Measurements from ENCODE around the gene MREG.

The MREG gene

DNA sequence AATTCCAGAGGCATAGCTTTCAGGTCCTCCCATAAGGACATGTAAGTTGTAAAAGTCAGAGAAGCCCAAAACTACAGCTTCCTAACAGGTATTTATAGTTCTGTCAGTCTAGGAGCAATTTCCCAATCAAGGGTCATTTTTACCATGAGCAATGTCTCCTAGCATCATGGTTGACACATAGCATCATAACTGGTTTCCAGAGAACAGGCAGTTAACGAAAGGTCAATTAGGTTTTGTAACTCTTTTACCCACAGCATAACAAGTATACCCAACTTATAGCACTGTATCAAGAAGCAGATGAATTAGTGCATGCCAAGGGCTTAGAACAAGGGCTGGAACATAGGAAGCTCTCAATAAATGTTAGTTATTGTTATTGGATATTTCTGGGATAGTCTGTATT, 110.1 kb downstream of the MREG start:
- Histone ChIP-seq H3K36me3 (ENCODE audit: insufficient read depth, low read length) (no peaks in the 10 kb centered on the region), H3K4me1 (ENCODE audit: insufficient read depth, low read length) (no peaks in the 10 kb centered on the region), H3K4me3 (ENCODE audit: low read length) (no peak overlapping the region), H3K27ac (ENCODE audit: low read depth, low read length) (no peak overlapping the region), H3K9ac (ENCODE audit: low read depth, low read length) (no peak overlapping the region), H3K9me3 (ENCODE audit: insufficient read depth, low read depth, low read length) (no peaks in the 10 kb centered on the region), H3K27me3 (ENCODE audit: insufficient read depth, low read length) (no peaks in the 10 kb centered on the region)
- 90% methylated on average over 1 of the region's 1 CpG for WGBS

GRCh38 chr2:215901796-215902195, 111.6 kb downstream of the MREG start:
- H3K27ac ChIP-seq (ENCODE audit: low read depth, low read length) = no peak overlapping the region
- H3K27me3 ChIP-seq (ENCODE audit: insufficient read depth, low read length) = no peaks in the 10 kb centered on the region
- H3K4me3 ChIP-seq (ENCODE audit: low read length) = no peak overlapping the region
- H3K36me3 ChIP-seq (ENCODE audit: insufficient read depth, low read length) = no peaks in the 10 kb centered on the region
- no peaks in the 10 kb centered on the region for H3K4me1 ChIP-seq (ENCODE audit: insufficient read depth, low read length)
- H3K9me3 ChIP-seq (ENCODE audit: insufficient read depth, low read depth, low read length) = no peaks in the 10 kb centered on the region
- H3K9ac ChIP-seq (ENCODE audit: low read depth, low read length) = no peak overlapping the region
- 93% methylated on average over 3 of the region's 3 CpGs for WGBS

GRCh38 chr2:215900843-215901242, 112.5 kb downstream of the MREG start:
- no peak overlapping the region for H3K9ac ChIP-seq (ENCODE audit: low read depth, low read length)
- WGBS = 96% methylated on average over 3 of the region's 3 CpGs

GRCh38 chr2:215900203-215900611, 113.1 kb downstream of the MREG start:
- H3K9ac ChIP-seq (ENCODE audit: low read depth, low read length) = no peak overlapping the region
- H3K9me3 ChIP-seq (ENCODE audit: insufficient read depth, low read depth, low read length) = no peaks in the 10 kb centered on the region
- H3K4me1 ChIP-seq (ENCODE audit: insufficient read depth, low read length) = no peaks in the 10 kb centered on the region
- WGBS = 92% methylated on average over 4 of the region's 4 CpGs
- no peaks in the 10 kb centered on the region for H3K36me3 ChIP-seq (ENCODE audit: insufficient read depth, low read length)
- H3K4me3 ChIP-seq (ENCODE audit: low read length) = no peak overlapping the region
- H3K27me3 ChIP-seq (ENCODE audit: insufficient read depth, low read length) = no peaks in the 10 kb centered on the region
- no peak overlapping the region for H3K27ac ChIP-seq (ENCODE audit: low read depth, low read length)

More at GRCh38 chr2:215900843-215901242, 112.5 kb downstream of the MREG start:
- Histone ChIP-seq H3K4me3 (ENCODE audit: low read length) (no peak overlapping the region), H3K36me3 (ENCODE audit: insufficient read depth, low read length) (no peaks in the 10 kb centered on the region), H3K4me1 (ENCODE audit: insufficient read depth, low read length) (no peaks in the 10 kb centered on the region), H3K27me3 (ENCODE audit: insufficient read depth, low read length) (no peaks in the 10 kb centered on the region), H3K9me3 (ENCODE audit: insufficient read depth, low read depth, low read length) (no peaks in the 10 kb centered on the region), H3K27ac (ENCODE audit: low read depth, low read length) (no peak overlapping the region)

GRCh38 chr2:215899141-215900074, 113.9 kb downstream of the MREG start:
- Histone ChIP-seq H3K9ac (ENCODE audit: low read depth, low read length) (no peak overlapping the region), H3K9me3 (ENCODE audit: insufficient read depth, low read depth, low read length) (no peaks in the 10 kb centered on the region), H3K27me3 (ENCODE audit: insufficient read depth, low read length) (no peaks in the 10 kb centered on the region), H3K36me3 (ENCODE audit: insufficient read depth, low read length) (no peaks in the 10 kb centered on the region), H3K27ac (ENCODE audit: low read depth, low read length) (no peak overlapping the region), H3K4me3 (ENCODE audit: low read length) (no peak overlapping the region), H3K4me1 (ENCODE audit: insufficient read depth, low read length) (no peaks in the 10 kb centered on the region)
- WGBS = 91% methylated on average over 13 of the region's 14 CpGs

DNA sequence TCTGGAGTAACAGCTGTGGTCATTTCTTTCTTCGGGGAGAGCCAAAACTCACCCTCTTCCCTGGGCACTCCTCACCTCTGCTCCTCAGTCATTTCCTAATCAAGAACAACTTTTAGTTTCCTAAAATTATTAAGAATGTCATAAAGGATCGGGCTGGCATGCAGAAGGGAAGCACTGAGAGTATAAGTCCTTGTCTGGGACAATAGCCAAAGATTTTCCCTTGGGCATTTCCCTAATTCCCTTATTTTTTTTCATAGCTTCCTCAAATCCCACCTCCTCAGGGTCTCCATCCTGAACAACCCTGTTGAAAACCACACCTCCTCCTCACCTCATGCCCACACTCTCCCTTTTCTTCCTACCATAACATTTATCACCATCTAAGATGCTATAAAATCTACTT, 115.0 kb downstream of the MREG start:
- no peaks in the 10 kb centered on the region for H3K4me1 ChIP-seq (ENCODE audit: insufficient read depth, low read length)
- H3K9ac ChIP-seq (ENCODE audit: low read depth, low read length) = no peak overlapping the region
- no peaks in the 10 kb centered on the region for H3K36me3 ChIP-seq (ENCODE audit: insufficient read depth, low read length)
- no peak overlapping the region for H3K27ac ChIP-seq (ENCODE audit: low read depth, low read length)
- WGBS = 96% methylated on average over 2 of the region's 2 CpGs
- no peak overlapping the region for H3K4me3 ChIP-seq (ENCODE audit: low read length)
- H3K27me3 ChIP-seq (ENCODE audit: insufficient read depth, low read length) = no peaks in the 10 kb centered on the region
- H3K9me3 ChIP-seq (ENCODE audit: insufficient read depth, low read depth, low read length) = no peaks in the 10 kb centered on the region

DNA sequence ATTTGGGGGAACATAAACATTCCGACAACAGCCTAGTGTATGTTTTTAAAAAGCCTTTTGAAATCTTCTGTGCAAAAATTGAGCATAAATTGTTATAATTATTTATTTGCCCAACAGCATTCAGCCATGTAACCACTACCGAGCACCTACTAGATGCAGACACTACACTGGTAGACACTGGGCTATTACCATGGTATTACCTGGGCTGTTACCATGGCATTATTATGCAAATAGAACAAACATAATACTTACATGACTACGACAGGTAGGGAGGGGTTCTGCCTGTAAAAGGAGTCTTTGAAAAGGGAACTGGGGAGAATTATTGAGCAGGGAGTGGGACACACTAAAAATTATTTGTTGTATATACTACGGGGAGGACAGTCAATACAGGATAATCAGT, 116.4 kb downstream of the MREG start:
- H3K4me1 ChIP-seq (ENCODE audit: insufficient read depth, low read length) = no peaks in the 10 kb centered on the region
- no peaks in the 10 kb centered on the region for H3K9me3 ChIP-seq (ENCODE audit: insufficient read depth, low read depth, low read length)
- no peak overlapping the region for H3K9ac ChIP-seq (ENCODE audit: low read depth, low read length)
- no peaks in the 10 kb centered on the region for H3K27me3 ChIP-seq (ENCODE audit: insufficient read depth, low read length)
- WGBS = 88% methylated on average over 3 of the region's 4 CpGs
- H3K27ac ChIP-seq (ENCODE audit: low read depth, low read length) = no peak overlapping the region
- no peaks in the 10 kb centered on the region for H3K36me3 ChIP-seq (ENCODE audit: insufficient read depth, low read length)
- H3K4me3 ChIP-seq (ENCODE audit: low read length) = no peak overlapping the region

- Histone ChIP-seq H3K36me3 (ENCODE audit: insufficient read depth, low read length) (no peaks in the 10 kb centered on the region), H3K4me3 (ENCODE audit: low read length) (no peak overlapping the region), H3K27ac (ENCODE audit: low read depth, low read length) (no peak overlapping the region), H3K9ac (ENCODE audit: low read depth, low read length) (no peak overlapping the region), H3K27me3 (ENCODE audit: insufficient read depth, low read length) (no peaks in the 10 kb centered on the region), H3K9me3 (ENCODE audit: insufficient read depth, low read depth, low read length) (no peaks in the 10 kb centered on the region), H3K4me1 (ENCODE audit: insufficient read depth, low read length) (no peaks in the 10 kb centered on the region)
- 90% methylated on average over 4 of the region's 4 CpGs for WGBS
These were observed 118.0 kb downstream of the MREG start for GRCh38 chr2:215895330-215895729.

Measured in HUES64 (cell line).